GM12891 (cell line): ENCODE measurements around the gene WT1.

Source experiments
- POLR2A ChIP-seq: IDR thresholded peaks from 2 replicates; pipeline ENCODE4 v1.6.1; 2011; ENCODE audit warnings: low read depth, low read length, control low read depth
- TAF1 ChIP-seq: IDR thresholded peaks from 2 replicates; pipeline ENCODE4 v1.6.1; 2011; ENCODE audit warnings: low read depth, low read length, control low read depth

GRCh38 chr11:32379719-32380118, 55.6 kb downstream of the WT1 start:
- TF ChIP-seq POLR2A (no peak), TAF1 (no peak)
